ENCODE results near the gene CATSPERE. TPM values are rescaled to one million over a fixed set of nuclear protein-coding genes. Genes with fewer than 3 reads are reported as not detected.
A peak's percentile ranks its signal among the peaks of the same experiment; 100 is the strongest.

Gene CATSPERE
- total RNA-seq, 1 experiment from 2014 or later: 0.06 TPM

- Histone ChIP-seq H3K27ac (no peak overlapping the region), H3K9me3 (replicated peaks) (0 out of 2 replicates have a peak, but pooled peaks cover 3% of the 10 kb centered on the region), H3K4me3 (no peak overlapping the region), H3K4me1 (no peaks in the 10 kb centered on the region; the same call in 1 of the 2 replicates), H3K27me3 (no peaks in the 10 kb centered on the region), H3K36me3 (peaks cover 19% of the 10 kb centered on the region)
- DNase-seq: no peak
These were observed 21.6 kb upstream of the CATSPERE start for GRCh38 chr1:244439391-244440032.

- Histone ChIP-seq H3K4me3 (no peak overlapping the region), H3K9me3 (replicated peaks) (0 out of 2 replicates have a peak, but pooled peaks cover 3% of the 10 kb centered on the region), H3K36me3 (peaks cover 11% of the 10 kb centered on the region), H3K4me1 (peaks cover 8% of the 10 kb centered on the region; the same call in 1 of the 2 replicates), H3K27me3 (no peaks in the 10 kb centered on the region), H3K27ac (no peak overlapping the region)
- no peak for DNase-seq
These were observed 18.2 kb upstream of the CATSPERE start for GRCh38 chr1:244442850-244443249.

- Histone ChIP-seq H3K27me3 (no peaks in the 10 kb centered on the region), H3K4me1 (peaks cover 8% of the 10 kb centered on the region; the same call in 1 of the 2 replicates), H3K27ac (no peak overlapping the region), H3K9me3 (replicated peaks) (0 out of 2 replicates have a peak, but pooled peaks cover 3% of the 10 kb centered on the region), H3K4me3 (no peak overlapping the region), H3K36me3 (peaks cover 11% of the 10 kb centered on the region)
- no peak for DNase-seq
These were observed 16.2 kb upstream of the CATSPERE start for GRCh38 chr1:244444854-244445253.

- Histone ChIP-seq H3K27me3 (no peaks in the 10 kb centered on the region), H3K9me3 (replicated peaks) (0 out of 2 replicates have a peak, but pooled peaks cover 3% of the 10 kb centered on the region), H3K27ac (no peak overlapping the region), H3K4me3 (no peak overlapping the region), H3K4me1 (peaks cover 12% of the 10 kb centered on the region; the same call in 1 of the 2 replicates), H3K36me3 (peaks cover 11% of the 10 kb centered on the region)
- DNase-seq: peak in 1 of 2 experiments; percentile 13
These were observed 15.5 kb upstream of the CATSPERE start for GRCh38 chr1:244445320-244446181.

- peaks cover 12% of the 10 kb centered on the region; the same call in 1 of the 2 replicates for H3K4me1 ChIP-seq
- no peak overlapping the region for H3K4me3 ChIP-seq
- no peak for DNase-seq
- H3K36me3 ChIP-seq: peaks cover 11% of the 10 kb centered on the region
- no peaks in the 10 kb centered on the region for H3K27me3 ChIP-seq
- no peak overlapping the region for H3K27ac ChIP-seq
- H3K9me3 ChIP-seq (replicated peaks): 0 out of 2 replicates have a peak, but pooled peaks cover 1% of the 10 kb centered on the region
These were observed 14.0 kb upstream of the CATSPERE start for GRCh38 chr1:244447024-244447423.

- peaks cover 12% of the 10 kb centered on the region; the same call in 1 of the 2 replicates for H3K4me1 ChIP-seq
- H3K36me3 ChIP-seq: peaks cover 7% of the 10 kb centered on the region; the same call in 1 of the 2 replicates
- H3K27me3 ChIP-seq: no peaks in the 10 kb centered on the region
- no peak overlapping the region for H3K4me3 ChIP-seq
- no peak for DNase-seq
- no peak overlapping the region for H3K27ac ChIP-seq
- H3K9me3 ChIP-seq (replicated peaks): no peaks in the 10 kb centered on the region
These were observed 13.5 kb upstream of the CATSPERE start for GRCh38 chr1:244447552-244447951.

- Histone ChIP-seq H3K36me3 (peaks cover 5% of the 10 kb centered on the region; the same call in 1 of the 2 replicates), H3K27ac (no peak overlapping the region), H3K4me3 (no peak overlapping the region), H3K27me3 (no peaks in the 10 kb centered on the region), H3K4me1 (peaks cover 12% of the 10 kb centered on the region; the same call in 1 of the 2 replicates), H3K9me3 (replicated peaks) (no peaks in the 10 kb centered on the region)
- no peak for DNase-seq
These were observed 12.6 kb upstream of the CATSPERE start for GRCh38 chr1:244448279-244449036.

- Histone ChIP-seq H3K4me3 (peak overlapping the region; percentile 92), H3K27me3 (no peaks in the 10 kb centered on the region), H3K4me1 (peaks cover 12% of the 10 kb centered on the region; the same call in 1 of the 2 replicates), H3K36me3 (peaks cover 2% of the 10 kb centered on the region; the same call in 1 of the 2 replicates), H3K9me3 (replicated peaks) (no peaks in the 10 kb centered on the region), H3K27ac (no peak overlapping the region)
- DNase-seq: no peak
These were observed 11.1 kb upstream of the CATSPERE start for GRCh38 chr1:244449936-244450508.

GRCh38 chr1:244450597-244451538 is 10.2 kb upstream of the CATSPERE start:
- Histone ChIP-seq H3K36me3 (peaks cover 2% of the 10 kb centered on the region; the same call in 1 of the 2 replicates), H3K9me3 (replicated peaks) (no peaks in the 10 kb centered on the region), H3K4me3 (peak overlapping the region; percentile 92), H3K27ac (peak overlapping the region; percentile 79), H3K4me1 (peaks cover 12% of the 10 kb centered on the region; the same call in 1 of the 2 replicates), H3K27me3 (no peaks in the 10 kb centered on the region)
- peak; percentile 56 to 62 for DNase-seq

- no peak for DNase-seq
- no peaks in the 10 kb centered on the region for H3K9me3 ChIP-seq (replicated peaks)
- H3K4me1 ChIP-seq: peaks cover 9% of the 10 kb centered on the region; the same call in 1 of the 2 replicates
These were observed 9.5 kb upstream of the CATSPERE start, which contains the start of gene ADSS2 for GRCh38 chr1:244451539-244451950. ADSS2 (minus strand) TSS chr1:244451909; CDS start chr1:244451817, 92 bp downstream.

GRCh38 chr1:244451951-244452795 is 8.9 kb upstream of the CATSPERE start:
- DNase-seq: peak; percentile 97 to 98

More at GRCh38 chr1:244451539-244451950, 9.5 kb upstream of the CATSPERE start, which contains the start of gene ADSS2:
- peak within 1 kb of the TSS; percentile 79 for H3K27ac ChIP-seq
- H3K27me3 ChIP-seq: no peaks in the 10 kb centered on the region
- H3K4me3 ChIP-seq: peak within 1 kb of the TSS; percentile 92
- H3K36me3 ChIP-seq: peaks cover 2% of the 10 kb centered on the region; the same call in 1 of the 2 replicates

GRCh38 chr1:244454412-244454811 is 6.7 kb upstream of the CATSPERE start:
- Histone ChIP-seq H3K36me3 (no peaks in the 10 kb centered on the region), H3K9me3 (replicated peaks) (no peaks in the 10 kb centered on the region), H3K4me3 (no peak overlapping the region), H3K27me3 (no peaks in the 10 kb centered on the region), H3K4me1 (peaks cover 4% of the 10 kb centered on the region; the same call in 1 of the 2 replicates), H3K27ac (no peak overlapping the region)
- DNase-seq: no peak

More at GRCh38 chr1:244451951-244452795, 8.9 kb upstream of the CATSPERE start:
- Histone ChIP-seq H3K4me1 (peaks cover 9% of the 10 kb centered on the region; the same call in 1 of the 2 replicates), H3K27ac (peak overlapping the region; percentile 28; the same call in 1 of the 2 replicates), H3K4me3 (peak overlapping the region; percentile 92), H3K27me3 (no peaks in the 10 kb centered on the region), H3K36me3 (no peaks in the 10 kb centered on the region), H3K9me3 (replicated peaks) (no peaks in the 10 kb centered on the region)
